Keratinocyte (primary cell): ENCODE data around the gene ZBTB48. TPM values are rescaled to one million over a fixed set of nuclear protein-coding genes. Genes with fewer than 3 reads are reported as not detected.

Experiments
- DNase-seq: peaks from one replicate; pipeline ENCODE4 v3.0.0-alpha.2; 2011; ENCODE audit warnings: low read depth, missing footprints, low spot score
- FAIRE-seq: peaks from 2 replicates; lab custom pipeline; 2011; peaks lifted over from hg19 to GRCh38; lab: Jason Lieb, UNC
- H2AFZ ChIP-seq: 2 replicates; pipeline ENCODE4 v1.6.0; 2012; ENCODE audit warnings: low read length, control low read depth, inconsistent platforms; ENCODE audit not compliant: control insufficient read depth
- H3K27ac ChIP-seq: 2 replicates; pipeline ENCODE4 v1.5.1; 2011; ENCODE audit warnings: low read length; ENCODE audit not compliant: control insufficient read depth, insufficient read depth
- H3K27me3 ChIP-seq: 3 replicates; pipeline ENCODE4 v1.6.0; 2011; ENCODE audit warnings: low read length; ENCODE audit not compliant: control insufficient read depth, insufficient read depth; ENCODE audit errors: extremely low read depth
- H3K36me3 ChIP-seq, 2 experiments: 2 replicates in 1 of 2; 3 replicates in 1 of 2; pipeline ENCODE4 v1.5.1; 2011; ENCODE audit warnings: low read length in 2 of 2, mild to moderate bottlenecking in 1 of 2; ENCODE audit not compliant: control insufficient read depth in 2 of 2, insufficient read depth in 2 of 2; ENCODE audit errors: extremely low read depth in 1 of 2
- H3K4me1 ChIP-seq: 3 replicates; pipeline ENCODE4 v1.5.1; 2011; ENCODE audit warnings: low read length; ENCODE audit not compliant: control insufficient read depth, insufficient read depth; ENCODE audit errors: extremely low read depth
- H3K4me2 ChIP-seq: 3 replicates; pipeline ENCODE4 v1.6.0; 2011; ENCODE audit warnings: low read depth, low read length; ENCODE audit not compliant: control insufficient read depth, insufficient read depth; ENCODE audit errors: extremely low read depth
- H3K4me3 ChIP-seq, 3 experiments: fragments of 200-600 bp in 1 of 3; sonication (generic) in 1 of 3; 2 replicates in 2 of 3; 3 replicates in 1 of 3; pipeline ENCODE4 v1.5.1; 2011 to 2016; ENCODE audit warnings: low read length in 3 of 3, mild to moderate bottlenecking in 3 of 3, control low read depth in 2 of 3, inconsistent platforms in 1 of 3, low read depth in 1 of 3, mixed read lengths in 1 of 3, mixed run types in 1 of 3, moderate library complexity in 1 of 3; ENCODE audit not compliant: control insufficient read depth in 2 of 3, insufficient read depth in 2 of 3; ENCODE audit errors: extremely low read depth in 1 of 3
- H3K79me2 ChIP-seq: 2 replicates; pipeline ENCODE4 v1.6.0; 2012; ENCODE audit warnings: low read length; ENCODE audit not compliant: control insufficient read depth, insufficient read depth
- H3K9ac ChIP-seq: 3 replicates; pipeline ENCODE4 v1.6.0; 2011; ENCODE audit warnings: low read length; ENCODE audit not compliant: control insufficient read depth, insufficient read depth; ENCODE audit errors: extremely low read depth
- H3K9me1 ChIP-seq: 3 replicates; pipeline ENCODE4 v1.6.0; 2011; ENCODE audit warnings: low read length; ENCODE audit not compliant: control insufficient read depth, insufficient read depth; ENCODE audit errors: extremely low read depth
- H3K9me3 ChIP-seq: 2 replicates; pipeline ENCODE4 v1.5.1; 2012; ENCODE audit warnings: low read depth, low read length; ENCODE audit not compliant: control insufficient read depth
- H4K20me1 ChIP-seq: 3 replicates; pipeline ENCODE4 v1.6.0; 2011; ENCODE audit warnings: low read length; ENCODE audit not compliant: control insufficient read depth, insufficient read depth; ENCODE audit errors: extremely low read depth
- CTCF ChIP-seq, 3 experiments: IDR thresholded peaks in 1 of 3; conservative IDR thresholded peaks in 1 of 3; optimal IDR thresholded peaks in 1 of 3; 2 replicates in 2 of 3; 3 replicates in 1 of 3; pipeline versions ENCODE3 to v1.5.1; 2011; ENCODE audit warnings: low read length in 3 of 3, mild to moderate bottlenecking in 3 of 3, moderate library complexity in 2 of 3, control low read depth in 1 of 3, inconsistent platforms in 1 of 3; ENCODE audit not compliant: insufficient read depth in 2 of 3; ENCODE audit errors: extremely low read depth in 1 of 3
- EZH2 ChIP-seq: IDR thresholded peaks from one replicate; pipeline ENCODE4 v1.6.1; 2012; ENCODE audit warnings: inconsistent platforms, mild to moderate bottlenecking, low read length, moderate library complexity
- dilution Hi-C: fragments of 300-500 bp; cut with MboI; formaldehyde crosslinking; loops from one replicate; pipeline ENCODE4 v1.7.0; 2020; ENCODE audit warnings: low sequenced_read_pairs; ENCODE audit not compliant: extremely low pct_ligation_motif_present
- polyA plus RNA-seq, 5 experiments: library from polyadenylated mRNA; depleted of rRNA in 3 of 5; stranded (reverse) in 3 of 5; stranded (forward) in 1 of 5; unstranded in 1 of 5; fragments of >200 nt; gene quantifications; 1 replicate in 1 of 5; 2 replicates in 3 of 5; 3 replicates in 1 of 5; pipeline versions ENCODE4 v1.2.1 to v1.2.3, GENCODE V29; 2011 to 2012; ENCODE audit warnings: missing spikeins in 2 of 5, low read depth in 1 of 5, low replicate concordance in 1 of 5

The ZBTB48 gene
- polyA plus RNA-seq, 1 donor (not counting 4 experiments of a cell fraction or from before 2014, with no cell fraction given): 10.9 TPM

GRCh38 chr1:6600410-6601048 lies 20.7 kb downstream of the ZBTB48 start:
- H3K9me3 ChIP-seq: no peaks in the 10 kb centered on the region
- peaks cover 50% of the 10 kb centered on the region for H3K4me1 ChIP-seq
- dilution Hi-C loops: no loop called here
- no peak for TF ChIP-seq EZH2
- H3K36me3 ChIP-seq: peaks cover 27 to 41% of the 10 kb centered on the region in 2 experiments
- H3K27me3 ChIP-seq: no peaks in the 10 kb centered on the region
- H2AFZ ChIP-seq: no peak overlapping the region
- H3K9me1 ChIP-seq: peaks cover 6% of the 10 kb centered on the region
- peak overlapping the region; percentile 97 to 100 (median 99) for H3K4me3 ChIP-seq
- H4K20me1 ChIP-seq: peaks cover 47% of the 10 kb centered on the region
- DNase-seq (no peak), FAIRE-seq (no peak)
- H3K27ac ChIP-seq: peak overlapping the region; percentile 100
- H3K9ac ChIP-seq: peak overlapping the region; percentile 100
- H3K79me2 ChIP-seq: peaks cover 69% of the 10 kb centered on the region
- H3K4me2 ChIP-seq: peak overlapping the region; percentile 100

- Histone ChIP-seq H3K9ac (peak overlapping the region; percentile 100), H3K4me3 (peak overlapping the region; percentile 97 to 100 (median 99)), H3K36me3 (peaks cover 21 to 34% of the 10 kb centered on the region in 2 experiments), H3K9me1 (peaks cover 4% of the 10 kb centered on the region), H2AFZ (no peak overlapping the region), H3K27me3 (no peaks in the 10 kb centered on the region), H3K4me1 (peaks cover 50% of the 10 kb centered on the region), H3K9me3 (no peaks in the 10 kb centered on the region), H3K27ac (peak overlapping the region; percentile 100), H3K4me2 (peak overlapping the region; percentile 100), H4K20me1 (peaks cover 39% of the 10 kb centered on the region), H3K79me2 (peaks cover 62% of the 10 kb centered on the region)
- dilution Hi-C loops: no loop called here
- no peak for TF ChIP-seq CTCF (optimal IDR thresholded peaks at IDR 0.05 in 1 of 3, IDR thresholded peaks at IDR 0.05 in 1 of 3, conservative IDR thresholded peaks at IDR 0.05 in 1 of 3; ENCODE audit: extremely low read depth in 1 of 3, insufficient read depth in 2 of 3, low read length in 3 of 3)
- no peak for TF ChIP-seq EZH2
- DNase-seq (peak; percentile 96), FAIRE-seq (peak; percentile 46)
Measured at GRCh38 chr1:6601049-6601922, 21.5 kb downstream of the ZBTB48 start.
